Endothelial cell of coronary artery (primary cell): ENCODE measurements around the gene AREL1. TPM values are rescaled to one million over a fixed set of nuclear protein-coding genes. Genes with fewer than 3 reads are reported as not detected.

Experiments
- total RNA-seq: library from RNA; depleted of rRNA; stranded (reverse); fragments of >200 nt; gene quantifications from 2 replicates; pipeline ENCODE4 v1.2.3, GENCODE V29; 2014

Gene AREL1
- total RNA-seq = 26.6 and 29.6 TPM in 2 replicates

GRCh38 chr14:74712499-74713394 lies at the start of gene AREL1, which contains the start of gene FCF1:
Gene AREL1, minus strand, starts transcription at chr14:74713080. Its CDS starts 27,465 bp downstream, at chr14:74685615.
Gene FCF1, plus strand, starts transcription at chr14:74713144. Its CDS starts 54 bp downstream, at chr14:74713198.

GRCh38 chr14:74611650-74612349 lies 101.1 kb downstream of the AREL1 start, which contains the start of gene LTBP2:
Gene LTBP2, minus strand, starts transcription at chr14:74612237. Its CDS starts 293 bp downstream, at chr14:74611944.

Other genes with a start within 250 kb of the AREL1 start
- gene NPC2, start 219.8 kb downstream of the AREL1 start, total RNA-seq = 161 and 208 TPM in 2 replicates
- gene ISCA2, start 219.3 kb downstream of the AREL1 start, total RNA-seq = 6.5 and 9.5 TPM in 2 replicates
- gene LTBP2, start 100.8 kb downstream of the AREL1 start, total RNA-seq = 214 and 221 TPM in 2 replicates
- gene FCF1, start 64 bp upstream of the AREL1 start, total RNA-seq = 26.3 and 27.1 TPM in 2 replicates
- 24.3 and 43.1 TPM in 2 replicates for gene YLPM1, start 50.2 kb upstream of the AREL1 start, total RNA-seq
- gene PROX2, start 163.1 kb upstream of the AREL1 start, total RNA-seq = not detected in 2 replicates
- gene DLST, start 168.8 kb upstream of the AREL1 start, total RNA-seq = 50.0 and 63.7 TPM in 2 replicates
- 6.1 and 11.8 TPM in 2 replicates for gene RPS6KL1, start 210.2 kb upstream of the AREL1 start, total RNA-seq
- 285 and 395 TPM in 2 replicates for gene PGF, start 242.5 kb upstream of the AREL1 start, total RNA-seq